Smooth muscle cell (in vitro differentiated cells): ENCODE results near the gene PSORS1C1. TPM values are rescaled to one million over a fixed set of nuclear protein-coding genes. Genes with fewer than 3 reads are reported as not detected.

Experiments used
- DNase-seq: peaks from one replicate; lab custom pipeline; 2025; ENCODE audit not compliant: unreplicated experiment; lab: John Stamatoyannopoulos, UW
- H2AFZ ChIP-seq: fragments of 200-600 bp; sonication (generic); 2 replicates; pipeline ENCODE4 v1.6.0; 2016; ENCODE audit warnings: antibody characterized with exemption, low read depth, mild to moderate bottlenecking
- H3F3A ChIP-seq: fragments of 200-600 bp; sonication (generic); 2 replicates; pipeline ENCODE4 v1.6.0; 2017; ENCODE audit warnings: antibody characterized with exemption, low read depth
- H3K27ac ChIP-seq: fragments of 200-600 bp; sonication (generic); 2 replicates; pipeline ENCODE4 v1.5.1; 2016; ENCODE audit warnings: low read depth, mild to moderate bottlenecking
- H3K27me3 ChIP-seq: fragments of 200-600 bp; sonication (generic); 2 replicates; pipeline ENCODE4 v1.6.1; 2016; ENCODE audit warnings: low read depth, mild to moderate bottlenecking
- H3K36me3 ChIP-seq: fragments of 200-600 bp; sonication (generic); 2 replicates; pipeline ENCODE4 v1.5.1; 2016; ENCODE audit warnings: low read depth
- H3K4me1 ChIP-seq: fragments of 200-600 bp; sonication (generic); 2 replicates; pipeline ENCODE4 v1.5.1; 2016; ENCODE audit warnings: low read depth
- H3K4me2 ChIP-seq: fragments of 200-600 bp; sonication (generic); 2 replicates; pipeline ENCODE4 v1.6.0; 2016; ENCODE audit warnings: mild to moderate bottlenecking
- H3K4me3 ChIP-seq: fragments of 200-600 bp; sonication (generic); 2 replicates; pipeline ENCODE4 v1.5.1; 2016; ENCODE audit warnings: mild to moderate bottlenecking
- H3K79me2 ChIP-seq: fragments of 200-600 bp; sonication (generic); 2 replicates; pipeline ENCODE4 v1.6.0; 2016; ENCODE audit warnings: low read depth, mild to moderate bottlenecking
- H3K9ac ChIP-seq: fragments of 200-600 bp; sonication (generic); 2 replicates; pipeline ENCODE4 v1.6.0; 2016; ENCODE audit warnings: low read depth
- H3K9me3 ChIP-seq: fragments of 200-600 bp; sonication (generic); replicated peaks from 2 replicates; pipeline ENCODE4 v1.5.1; 2016; ENCODE audit warnings: low read depth
- H4K20me1 ChIP-seq: fragments of 200-600 bp; sonication (generic); 2 replicates; pipeline ENCODE4 v1.6.0; 2016; ENCODE audit warnings: low read depth
- WGBS: methylation state at CpG from one replicate; pipeline ENCODE4 v1.1.7; 2016; ENCODE audit warnings: low lambda C conversion rate; 5-methylcytosine and 5-hydroxymethylcytosine counted together
- polyA plus RNA-seq: library from polyadenylated mRNA; unstranded; fragments of >200 nt; fragmentation: Nextera tagmentation; extraction: Ambion mirVana; gene quantifications from 2 replicates; pipeline ENCODE4 v1.2.1, GENCODE V29; 2016
- total RNA-seq: library from RNA; depleted of rRNA; stranded (reverse); fragments of >200 nt; gene quantifications from 2 replicates; pipeline ENCODE4 v1.2.3, GENCODE V29; 2014
- TF ChIP-seq, protein P1 (sequence below): fragments of 200-600 bp; sonication (generic); IDR thresholded peaks from 2 replicates; pipeline ENCODE4 v1.5.1; 2017; ENCODE audit warnings: borderline replicate concordance, mild to moderate bottlenecking, antibody characterized with exemption; ENCODE audit not compliant: insufficient read depth, poor library complexity, severe bottlenecking

The PSORS1C1 gene
- total and polyA plus RNA-seq, 2 experiments from 2014 or later, result 2.1 to 6.5 TPM

DNA sequence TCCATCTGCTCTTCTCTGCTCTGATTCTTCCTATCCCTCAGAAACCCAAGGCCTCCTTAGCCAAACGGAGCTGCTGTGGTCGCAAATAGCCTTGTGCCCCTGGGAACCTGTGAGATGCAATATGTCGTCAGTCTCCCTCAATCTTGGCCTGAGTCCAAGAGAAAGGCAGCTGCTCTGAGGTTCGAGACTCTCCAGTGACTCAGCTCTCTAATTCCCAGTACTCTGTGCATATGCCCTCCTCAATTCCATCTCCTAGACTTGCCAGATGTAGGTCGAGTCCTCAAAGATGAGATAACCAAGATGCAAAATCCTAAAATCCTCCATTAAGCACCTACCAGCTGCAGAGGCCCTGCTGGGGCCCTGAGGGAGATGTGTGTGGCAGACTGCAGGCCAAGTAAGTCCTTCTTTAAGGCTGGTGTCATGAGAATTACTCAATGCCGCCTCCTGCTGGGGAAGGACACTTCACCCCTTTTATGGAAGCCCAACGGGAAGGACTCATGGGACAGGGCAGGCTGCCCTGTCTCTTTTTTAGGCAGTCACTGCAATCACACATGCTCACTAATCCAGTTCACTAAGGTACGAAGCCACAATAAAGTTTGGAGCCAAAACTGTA lies 30.8 kb upstream of the PSORS1C1 start:
- Histone ChIP-seq H3F3A (peaks cover 19% of the 10 kb centered on the region), H3K9ac (no peak overlapping the region), H3K79me2 (no peaks in the 10 kb centered on the region), H2AFZ (no peak overlapping the region), H4K20me1 (no peaks in the 10 kb centered on the region), H3K36me3 (no peaks in the 10 kb centered on the region), H3K27ac (peak overlapping the region; percentile 67), H3K27me3 (no peaks in the 10 kb centered on the region), H3K4me3 (no peak overlapping the region), H3K4me2 (peak overlapping the region; percentile 21), H3K4me1 (no peaks in the 10 kb centered on the region), H3K9me3 (no peaks in the 10 kb centered on the region)
- TF ChIP-seq, protein P1, sequence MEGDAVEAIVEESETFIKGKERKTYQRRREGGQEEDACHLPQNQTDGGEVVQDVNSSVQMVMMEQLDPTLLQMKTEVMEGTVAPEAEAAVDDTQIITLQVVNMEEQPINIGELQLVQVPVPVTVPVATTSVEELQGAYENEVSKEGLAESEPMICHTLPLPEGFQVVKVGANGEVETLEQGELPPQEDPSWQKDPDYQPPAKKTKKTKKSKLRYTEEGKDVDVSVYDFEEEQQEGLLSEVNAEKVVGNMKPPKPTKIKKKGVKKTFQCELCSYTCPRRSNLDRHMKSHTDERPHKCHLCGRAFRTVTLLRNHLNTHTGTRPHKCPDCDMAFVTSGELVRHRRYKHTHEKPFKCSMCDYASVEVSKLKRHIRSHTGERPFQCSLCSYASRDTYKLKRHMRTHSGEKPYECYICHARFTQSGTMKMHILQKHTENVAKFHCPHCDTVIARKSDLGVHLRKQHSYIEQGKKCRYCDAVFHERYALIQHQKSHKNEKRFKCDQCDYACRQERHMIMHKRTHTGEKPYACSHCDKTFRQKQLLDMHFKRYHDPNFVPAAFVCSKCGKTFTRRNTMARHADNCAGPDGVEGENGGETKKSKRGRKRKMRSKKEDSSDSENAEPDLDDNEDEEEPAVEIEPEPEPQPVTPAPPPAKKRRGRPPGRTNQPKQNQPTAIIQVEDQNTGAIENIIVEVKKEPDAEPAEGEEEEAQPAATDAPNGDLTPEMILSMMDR, result peak; percentile 67
- 12% methylated on average over 8 of the region's 8 CpGs for WGBS
- DNase-seq, result no peak

DNA sequence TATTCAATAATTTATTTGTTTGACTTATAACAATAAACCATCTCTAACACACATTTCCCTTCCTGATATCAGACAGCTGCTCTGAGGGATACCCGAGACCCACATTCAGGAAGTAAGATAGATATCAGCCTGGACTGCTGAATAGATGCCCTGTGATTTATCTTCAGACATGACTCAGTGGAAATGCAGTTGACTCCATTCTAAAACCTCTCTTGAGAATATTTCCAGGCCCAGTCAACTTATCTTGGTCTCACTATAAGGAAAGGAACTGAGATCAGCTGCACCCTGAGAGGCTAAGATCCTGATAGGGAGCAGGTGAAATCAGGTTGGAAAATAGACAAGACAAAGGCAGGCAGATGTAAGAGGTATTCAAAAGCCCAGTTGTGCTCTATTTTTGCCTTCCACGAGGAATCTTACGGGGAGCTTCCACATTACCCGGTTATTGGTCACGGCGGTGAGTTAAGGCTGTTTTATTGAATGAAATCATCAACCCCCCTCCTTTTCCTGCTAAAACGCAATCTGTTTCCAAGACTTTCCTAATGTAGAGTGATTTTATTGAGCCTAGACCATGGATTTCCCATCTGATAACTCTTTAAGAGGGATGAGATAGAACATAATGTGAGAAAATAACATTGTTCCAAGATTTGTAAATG lies 27.7 kb upstream of the PSORS1C1 start:
- H2AFZ ChIP-seq, result no peak overlapping the region
- H3K79me2 ChIP-seq, result no peaks in the 10 kb centered on the region
- no peak overlapping the region for H3K4me3 ChIP-seq
- peak overlapping the region; percentile 70 for H3K4me2 ChIP-seq
- H3K27me3 ChIP-seq, result no peaks in the 10 kb centered on the region
- no peak for DNase-seq
- H3K9me3 ChIP-seq, result no peaks in the 10 kb centered on the region
- peaks cover 23% of the 10 kb centered on the region for H3F3A ChIP-seq
- TF ChIP-seq, protein P1, result no peak
- peak overlapping the region; percentile 77 for H3K27ac ChIP-seq
- H3K4me1 ChIP-seq, result no peaks in the 10 kb centered on the region
- 11% methylated on average over 7 of the region's 7 CpGs for WGBS
- H4K20me1 ChIP-seq, result no peaks in the 10 kb centered on the region
- no peaks in the 10 kb centered on the region for H3K36me3 ChIP-seq
- H3K9ac ChIP-seq, result peak overlapping the region; percentile 15

DNA sequence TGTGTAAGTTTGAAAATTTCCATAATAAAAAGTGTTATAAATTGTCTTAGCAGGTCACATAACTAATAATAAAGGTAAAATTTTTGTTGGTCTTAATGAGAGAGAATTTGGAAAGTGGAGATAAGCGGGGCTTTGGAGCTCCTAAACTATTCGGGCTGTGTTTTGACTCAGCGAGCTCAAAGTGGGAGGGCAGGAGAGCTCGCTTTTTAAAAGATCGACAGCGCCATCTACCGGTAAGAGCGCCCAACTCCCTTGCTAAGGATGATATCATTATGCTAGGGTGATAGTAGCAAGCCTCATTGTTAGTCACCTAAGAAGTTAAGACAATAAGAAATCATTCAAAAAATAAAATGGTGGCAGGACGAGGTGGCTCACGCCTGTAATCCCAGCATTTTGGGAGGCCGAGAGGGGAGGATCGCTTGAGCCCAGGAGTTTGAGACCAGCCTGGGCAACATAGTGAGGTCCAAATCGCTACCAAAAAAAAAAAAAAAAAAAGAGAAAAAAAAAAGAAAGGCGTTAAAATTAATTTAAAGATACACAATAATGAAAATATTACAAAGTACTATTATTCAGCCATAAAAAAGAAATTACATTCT lies 27.0 kb upstream of the PSORS1C1 start:
- H3K36me3 ChIP-seq, result no peaks in the 10 kb centered on the region
- peaks cover 23% of the 10 kb centered on the region for H3F3A ChIP-seq
- TF ChIP-seq, protein P1, result peak; percentile 82
- H3K4me1 ChIP-seq, result no peaks in the 10 kb centered on the region
- no peaks in the 10 kb centered on the region for H3K27me3 ChIP-seq
- H3K4me3 ChIP-seq, result no peak overlapping the region
- H3K4me2 ChIP-seq, result peak overlapping the region; percentile 70
- peak overlapping the region; percentile 77 for H3K27ac ChIP-seq
- no peaks in the 10 kb centered on the region for H4K20me1 ChIP-seq
- 12% methylated on average over 14 of the region's 14 CpGs for WGBS
- H3K9ac ChIP-seq, result peak overlapping the region; percentile 15
- no peak overlapping the region for H2AFZ ChIP-seq
- no peaks in the 10 kb centered on the region for H3K79me2 ChIP-seq
- H3K9me3 ChIP-seq, result no peaks in the 10 kb centered on the region
- peak; percentile 53 for DNase-seq
